HG03457 (cell line): ENCODE data around the gene SOHLH2.

ENCODE experiments used
- ATAC-seq: cut with Tn5 transposase; IDR thresholded peaks from one replicate; pipeline ENCODE4 v1.9.1; 2021; ENCODE audit warnings: moderate number of reproducible peaks; ENCODE audit not compliant: unreplicated experiment

The SOHLH2 gene

GRCh38 chr13:36214163-36214921, at the start of gene SOHLH2:
SOHLH2 (minus strand) TSS chr13:36214556; CDS start chr13:36214526, 30 bp downstream.
- no peak for ATAC-seq

GRCh38 chr13:36261976-36262375, 47.6 kb upstream of the SOHLH2 start:
- ATAC-seq, result no peak

DNA sequence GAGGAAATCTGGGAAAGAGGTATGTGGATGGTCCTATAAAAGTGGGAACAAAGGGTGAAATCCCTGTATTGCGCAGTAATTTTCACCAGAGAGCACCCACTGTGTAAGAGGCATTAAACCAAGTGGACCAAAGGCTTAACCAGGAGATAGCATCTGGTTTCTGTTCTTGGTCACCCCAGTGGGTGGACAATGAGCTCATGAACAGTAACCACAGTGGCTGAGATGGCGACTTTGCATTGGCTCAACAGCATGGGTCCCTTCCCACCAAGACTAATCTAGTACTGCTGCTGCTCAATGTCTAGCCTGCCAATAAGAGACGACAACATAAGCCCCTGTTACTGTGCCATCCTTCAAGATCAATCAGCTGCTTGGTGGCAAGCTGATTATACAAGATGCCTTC, 46.7 kb upstream of the SOHLH2 start:
- no peak for ATAC-seq

- no peak for ATAC-seq
These were observed 45.2 kb upstream of the SOHLH2 start for GRCh38 chr13:36259361-36260137.

- ATAC-seq, result no peak
These were observed 44.5 kb upstream of the SOHLH2 start for GRCh38 chr13:36258831-36259230.

DNA sequence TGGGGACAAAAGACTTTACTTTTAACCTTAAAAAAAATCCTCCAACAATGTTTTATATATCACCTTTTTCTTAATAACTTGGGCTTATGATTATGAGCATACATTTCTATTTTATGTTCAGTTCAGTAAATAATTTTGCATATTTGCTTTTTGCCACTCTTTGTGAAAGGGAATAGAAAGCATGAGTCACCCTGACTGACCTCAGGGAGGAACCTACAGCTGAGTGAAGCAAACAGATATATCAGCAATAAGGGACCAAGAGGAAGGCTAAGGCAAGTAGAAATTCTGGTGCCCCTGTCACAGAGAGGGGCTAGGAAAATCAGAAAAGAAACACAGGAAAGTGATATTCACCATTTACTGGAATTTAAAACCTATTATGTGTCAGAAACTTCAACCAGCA, 37.2 kb upstream of the SOHLH2 start:
- ATAC-seq, result no peak

DNA sequence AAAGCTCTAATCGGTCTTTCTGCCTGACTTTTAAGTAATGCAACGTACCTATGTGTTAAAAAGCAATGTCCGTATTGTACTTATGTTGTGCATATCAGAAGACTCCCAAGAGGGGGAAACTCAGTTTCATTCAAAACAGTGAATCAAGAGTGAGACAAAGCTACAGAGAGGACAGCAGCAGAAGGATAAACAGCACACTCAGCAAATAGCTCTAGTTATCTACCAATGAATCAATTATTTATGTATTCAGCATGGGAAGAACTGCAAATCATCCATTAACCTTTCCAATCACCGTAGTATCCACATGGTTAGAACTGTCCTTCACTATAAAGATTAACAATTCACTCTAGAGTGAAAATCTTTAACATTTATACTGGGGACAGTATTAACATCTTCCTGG, 36.7 kb upstream of the SOHLH2 start:
- no peak for ATAC-seq

DNA sequence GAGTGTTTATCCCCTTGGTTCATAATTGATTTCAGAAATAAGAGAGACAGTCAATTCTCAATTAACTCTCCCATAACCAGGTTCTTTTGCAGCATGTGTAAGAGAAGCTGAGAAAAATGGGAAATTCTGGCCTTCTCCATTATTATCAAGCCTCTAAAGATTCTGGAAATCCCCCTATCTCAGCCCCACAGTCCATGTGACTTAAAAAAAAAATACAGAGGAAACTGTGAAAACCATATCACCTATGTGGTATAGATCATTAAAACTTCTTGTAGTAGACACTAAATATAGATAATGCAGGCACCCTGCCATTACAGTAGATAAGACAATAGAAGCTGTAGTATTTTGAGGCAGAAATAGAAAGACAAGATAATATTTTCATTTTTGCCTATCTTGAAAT, 34.3 kb upstream of the SOHLH2 start:
- ATAC-seq, result no peak

- no peak for ATAC-seq
These were observed 30.6 kb upstream of the SOHLH2 start for GRCh38 chr13:36244990-36245389.

DNA sequence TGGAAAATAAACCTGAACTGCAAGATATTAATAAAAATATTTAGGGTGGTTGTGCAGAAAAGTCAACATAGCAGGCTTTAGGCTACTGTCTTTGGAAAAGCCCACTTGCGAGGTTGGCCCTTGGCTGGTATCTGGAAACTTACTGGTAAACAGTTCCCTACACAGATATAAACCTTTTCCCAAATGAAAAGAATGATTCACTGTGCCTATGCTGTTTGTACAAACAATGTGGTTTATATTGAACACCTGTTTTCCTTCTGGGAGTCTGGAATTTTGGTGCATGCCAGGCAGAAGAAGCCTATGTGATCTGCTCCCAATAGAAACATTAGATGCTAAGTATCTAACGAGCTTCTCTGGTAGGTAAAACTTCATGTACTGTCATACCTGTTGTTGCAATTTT, 29.7 kb upstream of the SOHLH2 start:
- ATAC-seq, result no peak

GRCh38 chr13:36242761-36243160, 28.4 kb upstream of the SOHLH2 start:
- ATAC-seq, result no peak

DNA sequence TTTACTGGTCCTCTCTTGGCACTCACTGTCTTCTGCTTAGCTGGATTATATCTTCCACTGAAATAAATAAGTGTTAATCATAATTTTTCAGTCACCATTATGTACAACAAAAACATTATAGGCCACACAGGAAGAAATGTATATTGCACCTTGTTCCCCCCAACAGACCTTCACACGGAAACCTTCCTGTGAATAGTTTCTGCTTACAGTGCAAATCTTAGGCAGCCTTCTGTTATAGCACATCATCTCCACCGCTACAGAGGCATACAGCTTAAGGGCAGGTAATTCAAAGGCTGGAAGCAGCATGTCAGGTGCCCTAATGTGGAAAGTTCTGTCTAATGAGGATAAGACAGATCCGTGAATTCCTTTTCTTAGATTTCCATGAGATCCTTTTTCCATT, 16.9 kb upstream of the SOHLH2 start:
- no peak for ATAC-seq

DNA sequence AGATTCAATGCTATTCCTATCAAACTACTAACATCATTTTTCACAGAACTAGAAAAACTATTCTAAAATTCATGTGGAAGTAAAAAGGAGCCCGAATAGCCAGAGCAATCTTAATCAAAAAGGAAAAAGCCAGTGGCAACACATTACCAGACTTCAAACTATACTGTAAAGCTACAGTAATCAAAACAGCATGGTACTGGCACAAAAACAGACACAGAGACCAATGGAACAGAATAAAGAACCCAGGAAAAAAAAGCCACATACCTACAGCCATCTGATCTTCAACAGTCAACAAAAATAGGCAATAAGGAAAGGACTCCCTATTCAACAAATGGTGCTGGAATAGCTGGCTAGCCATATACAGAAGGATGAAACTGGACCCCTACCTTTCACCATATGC, 10.4 kb upstream of the SOHLH2 start:
- no peak for ATAC-seq

- ATAC-seq, result no peak
These were observed 5.5 kb upstream of the SOHLH2 start for GRCh38 chr13:36219883-36220282.

GRCh38 chr13:36217456-36217855, 3.1 kb upstream of the SOHLH2 start:
- ATAC-seq, result no peak

GRCh38 chr13:36212789-36213188, 1.6 kb downstream of the SOHLH2 start:
- ATAC-seq, result no peak

GRCh38 chr13:36211567-36211966, 2.8 kb downstream of the SOHLH2 start:
- ATAC-seq, result no peak

DNA sequence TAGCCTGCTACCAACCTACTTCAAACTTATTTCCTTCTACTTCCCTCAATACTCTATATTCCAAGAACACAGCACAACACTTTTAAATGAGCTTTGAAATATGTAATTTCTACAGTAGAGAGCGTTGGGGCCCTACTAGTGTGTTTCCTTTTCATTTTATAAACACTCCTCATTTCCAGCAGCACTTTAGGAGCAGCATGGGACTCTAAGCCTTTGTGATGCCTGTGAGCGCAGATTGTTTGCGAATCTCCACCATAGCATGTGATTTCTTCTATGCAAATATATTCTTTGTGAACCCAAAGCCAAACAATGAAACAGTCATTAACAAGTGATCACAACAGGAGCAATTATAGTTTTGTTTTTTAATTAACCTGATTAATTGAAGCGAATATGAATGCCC, 3.6 kb downstream of the SOHLH2 start:
- no peak for ATAC-seq

- ATAC-seq, result no peak
These were observed 6.7 kb downstream of the SOHLH2 start for GRCh38 chr13:36207672-36208071.

GRCh38 chr13:36193151-36193855, 21.1 kb downstream of the SOHLH2 start:
- ATAC-seq, result no peak

GRCh38 chr13:36192166-36192565, 22.2 kb downstream of the SOHLH2 start:
- ATAC-seq, result no peak

- ATAC-seq, result no peak
These were observed 23.6 kb downstream of the SOHLH2 start for GRCh38 chr13:36190771-36191170.
